ENCODE results near the gene SPAG16.

The SPAG16 gene

GRCh38 chr2:214451516-214452275 is 1167.4 kb downstream of the SPAG16 start:
- no peak for TF ChIP-seq CTCF (conservative IDR thresholded peaks at IDR 0.05; ENCODE audit: control insufficient read depth, insufficient read depth, low read depth, low read length)
- H3K4me3 ChIP-seq (ENCODE audit: control insufficient read depth, low read depth, low read length): no peak overlapping the region
- DNase-seq (ENCODE audit: low read depth): no peak
